Cardiac fibroblast (primary cell): ENCODE data around the gene ADAMTS12.

ENCODE experiments used
- DNase-seq, 2 donors: peaks; one replicate each; pipeline versions ENCODE4 v3.0.0 to v3.0.0-alpha.2; 2010; ENCODE audit warnings: low read depth in 2 of 2
- H3K4me3 ChIP-seq, 2 donors: replicated peaks in 1 of 2; 1 replicate in 1 of 2; 2 replicates in 1 of 2; pipeline ENCODE4 v1.5.1; 2011; ENCODE audit warnings: low read depth in 2 of 2, low read length in 2 of 2, mild to moderate bottlenecking in 2 of 2, moderate library complexity in 1 of 2
- CTCF ChIP-seq: IDR thresholded peaks from one replicate; pipeline ENCODE4 v1.5.1; 2011; ENCODE audit warnings: low read depth, mild to moderate bottlenecking, low read length, inconsistent platforms

The ADAMTS12 gene

GRCh38 chr5:33905381-33905780, 13.6 kb upstream of the ADAMTS12 start:
- H3K4me3 ChIP-seq = no peak overlapping the region
- no peak for TF ChIP-seq CTCF
- DNase-seq = no peak

DNA sequence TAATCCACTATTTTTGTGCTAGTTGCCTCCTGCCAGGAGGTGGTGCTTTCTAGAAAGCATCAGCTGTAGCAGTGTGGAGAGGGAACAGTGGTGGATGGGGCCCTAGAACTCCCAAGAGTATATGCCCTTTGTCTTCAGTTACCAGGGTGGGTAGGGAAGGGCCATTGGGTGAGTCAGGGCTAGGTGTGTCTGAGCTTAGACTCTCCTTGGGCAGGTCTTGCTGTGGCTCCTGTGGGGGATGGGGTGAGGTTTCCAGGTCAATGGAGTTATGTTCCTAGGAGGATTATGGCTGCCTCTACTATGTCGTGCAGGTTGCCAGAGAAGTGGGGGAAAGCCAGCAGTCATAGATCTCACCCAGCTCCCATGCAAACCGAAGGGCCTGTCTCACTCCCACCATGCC, 11.3 kb upstream of the ADAMTS12 start:
- TF ChIP-seq CTCF = no peak
- no peak overlapping the region for H3K4me3 ChIP-seq
- no peak for DNase-seq

DNA sequence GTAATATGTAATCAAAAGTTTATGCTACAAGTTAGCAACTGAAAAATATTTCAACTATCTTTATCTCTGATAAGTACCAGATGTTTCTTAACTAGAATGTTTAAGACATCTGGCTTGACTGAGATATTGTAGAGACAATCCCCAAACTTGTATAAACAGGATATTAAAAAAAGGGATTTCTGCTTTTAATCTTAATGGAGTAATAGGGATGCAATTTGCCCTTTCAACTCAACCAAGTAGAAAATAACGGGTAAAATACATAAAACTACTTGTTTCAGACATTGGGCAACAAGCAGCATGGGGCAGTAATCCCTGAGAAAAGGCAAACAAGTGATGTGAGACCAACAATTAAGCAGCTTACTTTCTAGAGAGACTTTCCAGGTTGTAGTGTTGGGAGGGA, 9.4 kb upstream of the ADAMTS12 start:
- DNase-seq = peak in 1 of 2 donors; percentile 57
- no peak for TF ChIP-seq CTCF
- no peak overlapping the region for H3K4me3 ChIP-seq

DNA sequence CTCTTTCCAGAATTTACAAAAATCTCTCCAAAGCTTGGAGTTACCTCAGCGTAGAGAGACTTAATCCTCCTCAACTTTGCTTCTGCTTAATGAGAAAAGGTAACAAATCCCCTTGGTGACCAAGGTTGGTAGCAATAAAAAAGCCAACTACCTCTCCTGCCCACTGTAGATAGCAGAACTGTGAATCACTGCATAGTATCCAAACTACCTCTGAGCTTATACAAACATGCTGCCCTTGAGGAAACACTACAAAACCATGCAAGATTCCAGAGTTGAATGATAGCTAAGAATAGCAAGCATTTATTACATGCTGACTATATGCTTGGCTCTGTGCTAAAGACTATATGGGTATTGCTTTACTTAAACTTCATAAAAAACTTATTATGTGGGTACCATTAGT, 2.8 kb upstream of the ADAMTS12 start:
- DNase-seq = peak; percentile 5 to 59
- no peak for TF ChIP-seq CTCF
- no peak overlapping the region for H3K4me3 ChIP-seq

- TF ChIP-seq CTCF = no peak
- peak overlapping the region; percentile 63 to 64 for H3K4me3 ChIP-seq
- DNase-seq = peak; percentile 93 to 97
Measured at GRCh38 chr5:33892620-33893137, 889 bp upstream of the ADAMTS12 start.

DNA sequence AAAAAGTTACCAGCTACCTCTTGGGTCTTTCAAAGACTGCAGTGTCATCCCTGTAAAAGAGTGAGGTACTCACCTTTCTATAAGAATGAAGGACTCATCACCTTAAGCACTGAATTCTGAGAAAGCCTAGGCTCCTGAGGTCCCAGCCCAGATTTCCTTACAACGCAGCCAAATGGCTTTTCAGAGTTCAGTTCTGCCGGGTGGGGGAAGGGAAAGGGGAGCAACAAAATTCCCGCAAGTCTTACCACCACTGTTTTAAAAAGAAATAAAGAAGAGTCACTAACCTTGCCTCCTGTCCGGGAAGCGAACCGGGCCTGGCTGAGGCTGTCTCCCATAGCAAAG, 373 bp downstream of the ADAMTS12 start:
- DNase-seq = no peak
- H3K4me3 ChIP-seq = peak overlapping the region; percentile 63 to 64
- no peak for TF ChIP-seq CTCF
